ENCODE data around the gene TSPEAR.

GRCh38 chr21:44606495-44606894 is 104.9 kb downstream of the TSPEAR start:
- no peak for TF ChIP-seq REST (IDR thresholded peaks at IDR 0.05; ENCODE audit: insufficient read depth in 1 of 2, low read depth in 2 of 2, low read length in 1 of 2)
- TF ChIP-seq SIN3A (IDR thresholded peaks at IDR 0.05; ENCODE audit: borderline replicate concordance, insufficient read depth, low read depth, low read length) = no peak
